ENCODE data around the gene KIF24.
"Not testable (repeated sequence)": the region's sequence is repeated elsewhere in the genome, so short reads cannot be mapped to it uniquely, and the experiment has no call there.

KIF24 gene

GRCh38 chr9:34370335-34370969 lies 41.4 kb upstream of the KIF24 start:
- H3K9me3 ChIP-seq (ENCODE audit: severe bottlenecking): no peaks in the 10 kb centered on the region
- no peak overlapping the region for H3K4me3 ChIP-seq (ENCODE audit: severe bottlenecking)
- TF ChIP-seq, protein P1, sequence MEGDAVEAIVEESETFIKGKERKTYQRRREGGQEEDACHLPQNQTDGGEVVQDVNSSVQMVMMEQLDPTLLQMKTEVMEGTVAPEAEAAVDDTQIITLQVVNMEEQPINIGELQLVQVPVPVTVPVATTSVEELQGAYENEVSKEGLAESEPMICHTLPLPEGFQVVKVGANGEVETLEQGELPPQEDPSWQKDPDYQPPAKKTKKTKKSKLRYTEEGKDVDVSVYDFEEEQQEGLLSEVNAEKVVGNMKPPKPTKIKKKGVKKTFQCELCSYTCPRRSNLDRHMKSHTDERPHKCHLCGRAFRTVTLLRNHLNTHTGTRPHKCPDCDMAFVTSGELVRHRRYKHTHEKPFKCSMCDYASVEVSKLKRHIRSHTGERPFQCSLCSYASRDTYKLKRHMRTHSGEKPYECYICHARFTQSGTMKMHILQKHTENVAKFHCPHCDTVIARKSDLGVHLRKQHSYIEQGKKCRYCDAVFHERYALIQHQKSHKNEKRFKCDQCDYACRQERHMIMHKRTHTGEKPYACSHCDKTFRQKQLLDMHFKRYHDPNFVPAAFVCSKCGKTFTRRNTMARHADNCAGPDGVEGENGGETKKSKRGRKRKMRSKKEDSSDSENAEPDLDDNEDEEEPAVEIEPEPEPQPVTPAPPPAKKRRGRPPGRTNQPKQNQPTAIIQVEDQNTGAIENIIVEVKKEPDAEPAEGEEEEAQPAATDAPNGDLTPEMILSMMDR (IDR thresholded peaks at IDR 0.05; ENCODE audit: poor library complexity, severe bottlenecking): no peak
- DNase-seq (ENCODE audit: low spot score): no peak
- peaks cover 4% of the 10 kb centered on the region for H3K4me1 ChIP-seq (ENCODE audit: insufficient read depth, poor library complexity, severe bottlenecking)
- no peak overlapping the region for H3K27ac ChIP-seq (ENCODE audit: poor library complexity, severe bottlenecking)
- peaks cover 12% of the 10 kb centered on the region for H3K36me3 ChIP-seq (ENCODE audit: low read depth)
- H3K27me3 ChIP-seq (ENCODE audit: insufficient read depth, poor library complexity, severe bottlenecking): no peaks in the 10 kb centered on the region
- no peak for ATAC-seq (ENCODE audit: low read depth)

DNA sequence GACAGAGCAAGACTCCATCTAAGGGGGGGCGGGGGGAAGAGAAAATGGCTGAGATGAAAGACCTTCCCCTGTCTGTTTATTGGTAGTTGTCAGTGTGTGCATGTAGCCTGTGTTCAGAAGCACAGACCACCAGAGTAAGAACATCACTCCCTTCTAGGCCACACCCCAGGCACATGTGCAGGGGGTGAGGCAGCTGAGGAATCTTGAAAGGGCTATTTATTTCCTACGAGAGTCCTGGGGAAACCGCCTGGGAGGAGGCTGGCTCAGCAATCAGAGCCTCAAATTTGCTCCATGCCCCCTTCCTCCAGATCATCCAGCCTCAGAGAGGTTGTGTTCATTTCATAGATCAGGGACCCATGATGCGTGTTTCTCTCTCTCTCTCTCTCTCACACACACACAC lies 40.6 kb upstream of the KIF24 start:
- DNase-seq (ENCODE audit: low spot score): no peak
- TF ChIP-seq, protein P1 (IDR thresholded peaks at IDR 0.05; ENCODE audit: poor library complexity, severe bottlenecking): no peak
- ATAC-seq (ENCODE audit: low read depth): no peak
- no peak overlapping the region for H3K27ac ChIP-seq (ENCODE audit: poor library complexity, severe bottlenecking)
- no peaks in the 10 kb centered on the region for H3K4me1 ChIP-seq (ENCODE audit: insufficient read depth, poor library complexity, severe bottlenecking)
- no peaks in the 10 kb centered on the region for H3K27me3 ChIP-seq (ENCODE audit: insufficient read depth, poor library complexity, severe bottlenecking)
- H3K9me3 ChIP-seq (ENCODE audit: severe bottlenecking): no peaks in the 10 kb centered on the region
- H3K36me3 ChIP-seq (ENCODE audit: low read depth): peaks cover 12% of the 10 kb centered on the region
- H3K4me3 ChIP-seq (ENCODE audit: severe bottlenecking): no peak overlapping the region

DNA sequence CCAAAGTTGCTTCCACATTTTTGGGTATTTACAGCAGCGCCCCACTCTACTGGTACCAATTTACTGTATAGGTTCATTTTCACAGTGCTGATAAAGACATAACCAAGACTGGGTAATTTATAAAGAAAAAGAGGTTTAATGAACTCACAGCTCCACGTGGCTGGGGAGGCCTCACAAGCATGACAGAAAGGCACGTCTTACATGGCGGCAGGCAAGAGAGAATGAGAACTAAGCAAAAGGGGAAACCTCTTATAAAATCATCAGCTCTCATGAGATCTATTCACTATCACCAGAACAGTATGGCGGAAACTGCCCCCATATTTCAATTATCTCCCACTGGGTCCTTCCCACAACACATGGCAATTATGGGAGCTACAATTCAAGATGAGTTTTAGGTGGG lies 39.7 kb upstream of the KIF24 start:
- not testable (repeated sequence) for H3K4me1 ChIP-seq (ENCODE audit: insufficient read depth, poor library complexity, severe bottlenecking); H3K4me3 ChIP-seq (ENCODE audit: severe bottlenecking); DNase-seq (ENCODE audit: low spot score); H3K9me3 ChIP-seq (ENCODE audit: severe bottlenecking); H3K27ac ChIP-seq (ENCODE audit: poor library complexity, severe bottlenecking); ATAC-seq (ENCODE audit: low read depth); H3K27me3 ChIP-seq (ENCODE audit: insufficient read depth, poor library complexity, severe bottlenecking)
- peaks cover 12% of the 10 kb centered on the region for H3K36me3 ChIP-seq (ENCODE audit: low read depth)

GRCh38 chr9:34367751-34368410 lies 38.8 kb upstream of the KIF24 start:
- not testable (repeated sequence) for DNase-seq (ENCODE audit: low spot score); H3K27ac ChIP-seq (ENCODE audit: poor library complexity, severe bottlenecking); H3K4me1 ChIP-seq (ENCODE audit: insufficient read depth, poor library complexity, severe bottlenecking); H3K9me3 ChIP-seq (ENCODE audit: severe bottlenecking); ATAC-seq (ENCODE audit: low read depth); H3K4me3 ChIP-seq (ENCODE audit: severe bottlenecking); H3K27me3 ChIP-seq (ENCODE audit: insufficient read depth, poor library complexity, severe bottlenecking)
- peaks cover 12% of the 10 kb centered on the region for H3K36me3 ChIP-seq (ENCODE audit: low read depth)

DNA sequence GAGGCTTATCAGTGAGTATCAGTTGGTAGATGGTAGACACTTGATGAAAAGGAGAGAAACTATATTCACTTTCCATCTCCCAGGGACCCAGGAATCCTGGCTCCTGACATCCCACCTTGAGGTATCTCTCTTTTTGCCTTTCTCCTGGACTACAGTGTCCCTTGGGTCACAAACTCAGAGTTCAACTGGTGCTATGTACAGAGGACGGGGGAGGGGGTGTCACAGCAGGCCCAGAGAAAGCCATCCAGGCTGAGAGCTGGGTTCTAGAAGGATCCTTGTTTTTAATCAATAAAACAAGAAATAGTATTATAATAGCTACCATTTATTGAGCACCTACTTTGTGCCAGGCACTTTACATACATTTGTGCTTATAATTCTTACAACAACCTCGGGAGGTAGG lies 37.3 kb upstream of the KIF24 start:
- Histone ChIP-seq H3K9me3 (ENCODE audit: severe bottlenecking) (no peaks in the 10 kb centered on the region), H3K4me1 (ENCODE audit: insufficient read depth, poor library complexity, severe bottlenecking) (no peaks in the 10 kb centered on the region), H3K27me3 (ENCODE audit: insufficient read depth, poor library complexity, severe bottlenecking) (no peaks in the 10 kb centered on the region), H3K27ac (ENCODE audit: poor library complexity, severe bottlenecking) (no peak overlapping the region), H3K4me3 (ENCODE audit: severe bottlenecking) (no peak overlapping the region), H3K36me3 (ENCODE audit: low read depth) (peaks cover 6% of the 10 kb centered on the region; the same call in 1 of the 2 replicates)
- DNase-seq (ENCODE audit: low spot score) (no peak), ATAC-seq (ENCODE audit: low read depth) (no peak)
- TF ChIP-seq, protein P1 (IDR thresholded peaks at IDR 0.05; ENCODE audit: poor library complexity, severe bottlenecking): no peak

DNA sequence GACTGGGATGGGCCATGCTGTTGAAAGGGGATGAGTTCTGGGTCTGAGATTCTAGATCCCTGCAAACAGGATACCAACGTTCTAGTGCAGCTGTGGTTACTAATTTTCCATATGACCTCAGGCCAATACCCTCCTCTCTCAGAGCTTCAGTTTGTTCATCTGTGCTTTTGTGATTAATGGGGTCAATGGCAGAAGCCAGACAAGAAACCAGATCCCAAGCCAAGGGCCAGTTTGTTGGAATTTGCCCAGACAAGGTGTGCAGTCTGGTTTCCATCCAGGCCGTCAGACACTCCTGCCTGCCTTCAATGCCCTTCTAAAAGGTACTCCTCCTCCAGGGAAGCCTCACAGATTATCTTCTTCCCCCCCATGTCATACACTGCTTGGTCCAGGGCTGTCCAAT lies 36.2 kb upstream of the KIF24 start:
- Histone ChIP-seq H3K4me3 (ENCODE audit: severe bottlenecking) (no peak overlapping the region), H3K27ac (ENCODE audit: poor library complexity, severe bottlenecking) (no peak overlapping the region), H3K36me3 (ENCODE audit: low read depth) (0 out of 2 replicates have a peak, but pooled peaks cover 3% of the 10 kb centered on the region), H3K4me1 (ENCODE audit: insufficient read depth, poor library complexity, severe bottlenecking) (no peaks in the 10 kb centered on the region), H3K9me3 (ENCODE audit: severe bottlenecking) (no peaks in the 10 kb centered on the region), H3K27me3 (ENCODE audit: insufficient read depth, poor library complexity, severe bottlenecking) (no peaks in the 10 kb centered on the region)
- ATAC-seq (ENCODE audit: low read depth) (no peak), DNase-seq (ENCODE audit: low spot score) (no peak)
- TF ChIP-seq, protein P1 (IDR thresholded peaks at IDR 0.05; ENCODE audit: poor library complexity, severe bottlenecking): no peak

All from RWPE2 (cell line).